ENCODE results near the gene MYL7. TPM values are rescaled to one million over a fixed set of nuclear protein-coding genes. Genes with fewer than 3 reads are reported as not detected.

Gene MYL7
- total RNA-seq, 1 experiment from 2014 or later = not detected

Other genes with a start within 250 kb of the MYL7 start
- gene URGCP, start 234.7 kb downstream of the MYL7 start, total RNA-seq (2021; ENCODE audit: unreplicated experiment) = 34.3 TPM
- 35.9 TPM for gene UBE2D4, start 214.9 kb downstream of the MYL7 start, total RNA-seq (2021; ENCODE audit: unreplicated experiment)
- gene SPDYE1, start 143.4 kb downstream of the MYL7 start, total RNA-seq (2021; ENCODE audit: unreplicated experiment) = not detected
- 111 TPM for gene DBNL, start 96.6 kb downstream of the MYL7 start, total RNA-seq (2021; ENCODE audit: unreplicated experiment)
- 1.3 TPM for gene PGAM2, start 75.8 kb downstream of the MYL7 start, total RNA-seq (2021; ENCODE audit: unreplicated experiment)
- 36.9 TPM for gene POLM, start 58.8 kb downstream of the MYL7 start, total RNA-seq (2021; ENCODE audit: unreplicated experiment)
- gene AEBP1, start 37.0 kb downstream of the MYL7 start, total RNA-seq (2021; ENCODE audit: unreplicated experiment) = 0.62 TPM
- 195 TPM for gene POLD2, start 17.8 kb downstream of the MYL7 start, total RNA-seq (2021; ENCODE audit: unreplicated experiment)
- 0.36 TPM for gene GCK, start 48.1 kb upstream of the MYL7 start, total RNA-seq (2021; ENCODE audit: unreplicated experiment)
- gene YKT6, start 59.6 kb upstream of the MYL7 start, total RNA-seq (2021; ENCODE audit: unreplicated experiment) = 207 TPM
- 0.26 TPM for gene CAMK2B, start 184.3 kb upstream of the MYL7 start, total RNA-seq (2021; ENCODE audit: unreplicated experiment)

Measured in Panc1 (cell line).